Heart left ventricle (tissue), 16 donors: ENCODE measurements around the gene BCL2L12. TPM values are rescaled to one million over a fixed set of nuclear protein-coding genes. Genes with fewer than 3 reads are reported as not detected.

Source experiments
- ATAC-seq, 4 donors: fragments of 200-7000 bp; cut with Tn5 transposase; one replicate each; pipeline ENCODE4 v1.9.1; 2020 to 2022; ENCODE audit warnings: moderate library complexity in 4 of 4, mild to moderate bottlenecking in 3 of 4, moderate number of reproducible peaks in 1 of 4
- DNase-seq, 5 donors: peaks; one replicate each; pipeline ENCODE4 v3.0.0-alpha.2; 2020
- H3K27ac ChIP-seq, 12 donors: fragments of 200-600 bp; sonication (generic) in 4 of 12; one replicate each; pipeline versions ENCODE4 v1.5.0 to v1.8.0; 2016 to 2022; ENCODE audit warnings: mild to moderate bottlenecking in 2 of 12
- H3K27me3 ChIP-seq, 9 donors: fragments of 200-600 bp; sonication (generic) in 2 of 9; one replicate each; pipeline versions ENCODE4 v1.5.1 to v1.8.0; 2016 to 2022; ENCODE audit warnings: mild to moderate bottlenecking in 3 of 9
- H3K36me3 ChIP-seq, 9 donors: fragments of 200-600 bp; sonication (generic) in 2 of 9; one replicate each; pipeline versions ENCODE4 v1.5.0 to v1.8.0; 2018 to 2022; ENCODE audit warnings: mild to moderate bottlenecking in 2 of 9
- H3K4me1 ChIP-seq, 12 donors: fragments of 200-600 bp; sonication (generic) in 4 of 12; one replicate each; pipeline versions ENCODE4 v1.5.0 to v1.8.0; 2016 to 2022; ENCODE audit warnings: mild to moderate bottlenecking in 3 of 12
- H3K4me3 ChIP-seq, 12 donors: fragments of 200-600 bp; sonication (generic) in 4 of 12; one replicate each; pipeline versions ENCODE4 v1.5.0 to v1.8.0; 2017 to 2022; ENCODE audit warnings: mild to moderate bottlenecking in 9 of 12, moderate library complexity in 4 of 12
- H3K9me3 ChIP-seq, 12 donors: fragments of 200-600 bp; sonication (generic) in 4 of 12; one replicate each; pipeline versions ENCODE4 v1.5.0 to v1.8.0; 2016 to 2022; ENCODE audit warnings: mild to moderate bottlenecking in 1 of 12
- POLR2A ChIP-seq, 2 donors: fragments of 450-650 bp; IDR thresholded peaks; one replicate each; pipeline ENCODE4 v1.6.1; 2017; ENCODE audit warnings: antibody characterized with exemption in 2 of 2, mild to moderate bottlenecking in 2 of 2, moderate library complexity in 2 of 2
- WGBS, 4 donors: extraction: QIAGEN DNeasy Blood & Tissue Kit in 2 of 4; methylation state at CpG; one replicate each; pipeline versions ENCODE4 v1.1.5 to v1.1.7; 2013 to 2018; 5-methylcytosine and 5-hydroxymethylcytosine counted together
- intact Hi-C, 10 donors: fragments of 100-400 bp; cut with DNase I; formaldehyde crosslinking; loops; one replicate each; pipeline versions ENCODE4 v1.11.1 to v1.14.2; 2022
- polyA plus RNA-seq, 2 donors: library from polyadenylated mRNA; stranded (reverse); fragments of 200-250 nt; gene quantifications; one replicate each; pipeline ENCODE4 v1.2.3, GENCODE V29; 2013
- total RNA-seq, 9 donors: library from RNA; depleted of rRNA in 2 of 9; stranded (reverse); fragments of >200 nt in 2 of 9; fragmentation: NEBNext Ultra II Directional in 3 of 9; extraction: Animal tissue kit (Norgen Biotek cat#: 25700) in 3 of 9; gene quantifications; one replicate each; pipeline versions ENCODE4 v1.1.0 to v1.2.4, GENCODE V29; 2016 to 2023
- TF ChIP-seq, protein P1 (sequence below), 12 donors: fragments of 200-600 bp; sonication (generic) in 4 of 12; IDR thresholded peaks; one replicate each; pipeline versions ENCODE4 v1.5.0 to v1.8.0; 2018 to 2022; ENCODE audit warnings: antibody characterized with exemption in 12 of 12, mild to moderate bottlenecking in 5 of 12
- donor health status: ischemic (EF 13 %, LVEDD 7.1; RV severe dilation, severe dysfunction).
- donor health status: healthy with polysubstance abuse.
- donor health status: DM: no; HTN: yes; CAD: no.
- donor health status: DM: no; HTN: no; CAD: no.
- donor health status: ischemic (EF 25% LVEDD 6.9; RV normal size, moderate dysfunction).
- donor health status: ischemic (EF 25% LVEDD 5.7; RV mildly dilated, moderate dysfunction).
- donor health status: healthy.
- donor health status: DM: yes; HTN: yes; CAD: no.
- donor health status: ischemic (EF 35%, LVEDD 5.7; RV mildly dilated, moderate dysfunction).
- donor health status: nonischemic (EF 11% LVEDD 7.7; RV severe dilation, severe dysfunction).
- donor health status: DM: yes; HTN: yes; CAD: no.
- donor health status: PGD.
- donor health status: ischemic (EF 29% LVEDD 5.4; RV normal size, mild dysfunction).
- donor health status: nonischemic (EF 23%, LVEDD 6.1; RV moderate dilation, normal function).

Gene BCL2L12
- total and polyA plus RNA-seq, 11 donors: 5.9 to 18.6 (median 10.5) TPM

DNA sequence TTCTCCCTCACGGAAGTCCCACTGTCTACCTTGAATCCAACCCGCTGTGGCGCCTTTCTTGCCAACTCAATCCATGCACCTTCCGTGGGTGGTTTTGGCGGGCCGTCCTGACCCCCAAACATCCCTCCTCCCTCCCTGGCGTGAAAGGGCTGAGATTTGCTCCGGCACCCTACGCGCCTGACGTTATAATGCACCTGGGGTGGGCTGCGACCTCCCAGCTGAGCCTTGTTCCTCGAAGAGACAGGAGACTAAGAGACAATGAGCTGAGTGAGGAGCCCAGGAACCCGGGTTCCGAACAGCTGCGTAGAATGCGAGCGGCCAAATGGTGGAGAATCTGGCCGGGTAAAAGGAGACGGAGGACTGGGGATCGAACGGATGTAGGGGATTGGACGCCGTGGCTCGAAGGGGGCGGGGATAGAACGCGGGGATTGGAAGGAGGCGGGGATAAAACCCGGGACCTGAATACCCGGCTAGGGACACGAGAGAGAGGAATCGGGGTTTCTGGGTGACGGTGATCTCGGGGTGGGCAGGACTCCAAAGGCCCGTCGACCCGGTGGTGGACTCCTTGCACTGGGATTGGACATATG, 25.0 kb downstream of the BCL2L12 start, which contains the start of gene CPT1C:
TSS of gene CPT1C (plus strand) at position 461 of the 587 bp plus-strand sequence. CDS start 1,137 bp downstream, outside the sequence.
- Histone ChIP-seq H3K4me3 (peak within 1 kb of the TSS; percentile 25 to 71 (median 58)), H3K4me1 (peaks cover 0 to 50% (median 30%) of the 10 kb centered on the region in 12 donors), H3K9me3 (no peaks in the 10 kb centered on the region), H3K36me3 (peaks cover 0 to 17% (median 13%) of the 10 kb centered on the region in 9 donors), H3K27me3 (peaks cover 0 to 27% (median 0%) of the 10 kb centered on the region in 9 donors), H3K27ac (peak within 1 kb of the TSS; percentile 20 to 85 (median 64))
- ATAC-seq (peak; percentile 54 to 85 (median 75)), DNase-seq (peak; percentile 80 to 86 (median 83))
- intact Hi-C loops: loop anchor here in 1 of 10 donors (5.0 kb wide), 1 partner anchor 72 kb away; the partner anchor contains the start of gene TSKS
- WGBS, 4 donors: 1 to 3% (median 2%) methylated on average over 37 to 38 of the region's 38 CpGs
- peak in 1 of 2 donors; percentile 43 for TF ChIP-seq POLR2A (IDR thresholded peaks at IDR 0.05)
- TF ChIP-seq, protein P1, sequence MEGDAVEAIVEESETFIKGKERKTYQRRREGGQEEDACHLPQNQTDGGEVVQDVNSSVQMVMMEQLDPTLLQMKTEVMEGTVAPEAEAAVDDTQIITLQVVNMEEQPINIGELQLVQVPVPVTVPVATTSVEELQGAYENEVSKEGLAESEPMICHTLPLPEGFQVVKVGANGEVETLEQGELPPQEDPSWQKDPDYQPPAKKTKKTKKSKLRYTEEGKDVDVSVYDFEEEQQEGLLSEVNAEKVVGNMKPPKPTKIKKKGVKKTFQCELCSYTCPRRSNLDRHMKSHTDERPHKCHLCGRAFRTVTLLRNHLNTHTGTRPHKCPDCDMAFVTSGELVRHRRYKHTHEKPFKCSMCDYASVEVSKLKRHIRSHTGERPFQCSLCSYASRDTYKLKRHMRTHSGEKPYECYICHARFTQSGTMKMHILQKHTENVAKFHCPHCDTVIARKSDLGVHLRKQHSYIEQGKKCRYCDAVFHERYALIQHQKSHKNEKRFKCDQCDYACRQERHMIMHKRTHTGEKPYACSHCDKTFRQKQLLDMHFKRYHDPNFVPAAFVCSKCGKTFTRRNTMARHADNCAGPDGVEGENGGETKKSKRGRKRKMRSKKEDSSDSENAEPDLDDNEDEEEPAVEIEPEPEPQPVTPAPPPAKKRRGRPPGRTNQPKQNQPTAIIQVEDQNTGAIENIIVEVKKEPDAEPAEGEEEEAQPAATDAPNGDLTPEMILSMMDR (IDR thresholded peaks at IDR 0.05): no peak

DNA sequence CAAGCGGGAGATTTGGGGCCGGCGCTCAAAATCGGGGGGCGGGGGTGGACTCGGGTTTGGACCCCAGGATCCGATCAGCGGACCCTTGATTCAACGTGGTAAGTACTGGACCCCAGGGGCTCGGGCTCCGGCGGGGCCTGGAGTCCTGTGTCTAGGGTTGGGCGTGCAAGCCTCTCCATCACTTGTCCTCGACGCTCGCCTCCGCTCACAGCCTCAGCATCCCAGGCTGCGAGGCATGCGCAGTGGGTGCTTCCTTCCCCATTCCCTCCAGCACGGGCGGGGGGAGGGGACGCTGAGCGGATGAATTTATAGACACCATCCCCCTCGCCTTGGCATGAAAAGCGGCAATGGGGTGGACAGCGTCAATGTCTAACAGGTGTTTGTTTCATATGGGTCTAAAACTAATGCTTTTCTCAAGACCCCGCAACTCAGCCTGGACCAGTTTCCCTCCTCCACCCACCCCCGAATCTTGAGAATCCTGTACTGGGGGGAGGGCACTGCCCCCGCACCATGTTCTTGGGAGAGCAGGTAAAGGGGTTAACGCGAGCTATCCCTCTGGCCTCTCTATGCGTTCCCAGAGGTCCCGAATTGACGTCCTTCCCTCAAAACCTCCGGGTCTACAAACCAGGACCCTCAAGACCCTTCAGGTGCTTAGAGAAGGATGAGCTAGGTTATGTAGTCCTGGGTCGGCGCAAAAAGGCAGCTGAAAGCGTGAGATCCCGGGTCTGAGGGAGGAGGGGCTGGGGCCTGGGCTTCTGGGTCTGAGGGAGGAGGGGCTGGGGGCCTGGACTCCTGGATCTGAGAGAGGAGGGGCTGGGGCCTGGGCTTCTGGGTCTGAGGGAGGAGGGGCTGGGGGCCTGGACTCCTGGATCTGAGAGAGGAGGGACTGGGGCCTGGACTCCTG, 25.8 kb downstream of the BCL2L12 start:
- peaks cover 0 to 44% (median 25%) of the 10 kb centered on the region in 12 donors for H3K4me1 ChIP-seq
- DNase-seq (peak in 4 of 5 donors; percentile 66 to 79 (median 76)), ATAC-seq (peak; percentile 3 to 59 (median 39))
- H3K9me3 ChIP-seq: no peaks in the 10 kb centered on the region
- intact Hi-C loops: loop anchor here in 1 of 10 donors (5.0 kb wide), 1 partner anchor 71 kb away; the partner anchor contains the start of gene TSKS
- H3K36me3 ChIP-seq: peaks cover 0 to 9% (median 6%) of the 10 kb centered on the region in 9 donors
- H3K4me3 ChIP-seq: peak overlapping the region; percentile 25 to 71 (median 58)
- WGBS, 4 donors: 11 to 17% (median 13%) methylated on average over 26 to 39 of the region's 39 CpGs
- peak overlapping the region in 4 of 12 donors; percentile 55 to 82 (median 67) for H3K27ac ChIP-seq
- H3K27me3 ChIP-seq: peaks cover 0 to 27% (median 0%) of the 10 kb centered on the region in 9 donors
- TF ChIP-seq POLR2A (IDR thresholded peaks at IDR 0.05): no peak
- TF ChIP-seq, protein P1 (IDR thresholded peaks at IDR 0.05): no peak

DNA sequence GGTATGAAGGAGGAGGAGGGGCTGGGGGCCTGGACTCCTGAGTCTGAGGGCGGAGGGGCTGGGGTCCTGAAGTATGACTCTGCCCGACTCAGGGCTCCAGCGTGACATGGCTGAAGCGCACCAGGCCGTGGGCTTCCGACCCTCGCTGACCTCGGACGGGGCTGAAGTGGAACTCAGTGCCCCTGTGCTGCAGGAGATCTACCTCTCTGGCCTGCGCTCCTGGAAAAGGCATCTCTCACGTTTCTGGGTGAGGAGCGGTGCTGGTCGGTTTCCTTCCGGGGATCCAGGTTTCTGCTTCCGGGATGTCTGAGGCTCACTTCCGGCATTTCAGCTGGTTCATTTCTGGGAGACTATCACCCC, 26.4 kb downstream of the BCL2L12 start:
- H3K4me1 ChIP-seq: peaks cover 0 to 42% (median 25%) of the 10 kb centered on the region in 12 donors
- peaks cover 0 to 27% (median 0%) of the 10 kb centered on the region in 9 donors for H3K27me3 ChIP-seq
- no peak overlapping the region for H3K27ac ChIP-seq
- no peaks in the 10 kb centered on the region for H3K9me3 ChIP-seq
- intact Hi-C loops: loop anchor here in 1 of 10 donors (5.0 kb wide), 1 partner anchor 70 kb away; the partner anchor contains the start of gene TSKS
- DNase-seq (no peak), ATAC-seq (no peak)
- WGBS, 4 donors: 76 to 90% (median 78%) methylated on average over 8 to 16 of the region's 16 CpGs
- H3K4me3 ChIP-seq: no peak overlapping the region
- H3K36me3 ChIP-seq: peaks cover 0 to 4% (median 2%) of the 10 kb centered on the region in 9 donors
- no peak for TF ChIP-seq POLR2A (IDR thresholded peaks at IDR 0.05)
- TF ChIP-seq, protein P1 (IDR thresholded peaks at IDR 0.05): no peak
